NCI-H2227 (cell line): Measurements from ENCODE around the gene PHLPP2.

Experiments
- DNase-seq: peaks from one replicate; lab custom pipeline; 2025; ENCODE audit not compliant: unreplicated experiment; lab: John Stamatoyannopoulos, UW

Gene PHLPP2

DNA sequence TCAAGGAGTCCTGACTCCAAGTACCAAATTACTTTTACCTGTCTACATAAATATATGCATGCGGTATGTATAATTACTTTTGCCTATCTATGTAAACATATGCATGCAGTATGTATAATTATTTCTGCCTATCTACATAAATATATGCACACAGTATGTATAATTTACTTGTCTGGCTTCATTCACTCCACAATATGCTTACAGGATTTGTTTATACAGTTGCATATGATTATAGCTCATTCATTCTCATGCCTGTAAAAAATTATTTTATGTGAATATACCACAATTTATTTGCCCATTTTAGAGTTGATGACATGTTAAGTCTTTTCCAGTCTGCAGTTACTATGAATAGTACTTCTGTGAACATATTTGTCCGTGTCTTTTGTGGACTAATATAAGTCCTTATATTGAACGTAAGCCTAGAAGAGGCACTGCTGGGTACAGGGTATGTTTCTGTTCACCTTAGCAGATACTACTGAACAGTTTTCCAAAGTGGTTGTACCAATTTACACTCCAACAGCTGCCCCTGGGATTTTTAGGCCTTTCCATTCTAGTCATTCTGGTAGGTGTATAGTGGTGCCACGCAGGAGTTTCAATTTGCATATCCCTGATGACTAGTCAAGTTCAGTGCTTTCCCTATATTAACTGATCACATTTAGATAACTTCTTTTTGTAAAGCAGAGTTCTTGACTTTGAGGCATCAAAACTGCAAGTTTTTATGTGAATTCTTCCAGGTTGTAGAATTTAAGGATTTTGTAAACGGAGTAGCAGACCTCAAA lies 51.5 kb downstream of the PHLPP2 start:
- no peak for DNase-seq

- no peak for DNase-seq
Observed at GRCh38 chr16:71672125-71672524, 52.4 kb downstream of the PHLPP2 start.

GRCh38 chr16:71671165-71671564 lies 53.3 kb downstream of the PHLPP2 start:
- DNase-seq: no peak

- no peak for DNase-seq
Observed at GRCh38 chr16:71670537-71670936, 54.0 kb downstream of the PHLPP2 start.

DNA sequence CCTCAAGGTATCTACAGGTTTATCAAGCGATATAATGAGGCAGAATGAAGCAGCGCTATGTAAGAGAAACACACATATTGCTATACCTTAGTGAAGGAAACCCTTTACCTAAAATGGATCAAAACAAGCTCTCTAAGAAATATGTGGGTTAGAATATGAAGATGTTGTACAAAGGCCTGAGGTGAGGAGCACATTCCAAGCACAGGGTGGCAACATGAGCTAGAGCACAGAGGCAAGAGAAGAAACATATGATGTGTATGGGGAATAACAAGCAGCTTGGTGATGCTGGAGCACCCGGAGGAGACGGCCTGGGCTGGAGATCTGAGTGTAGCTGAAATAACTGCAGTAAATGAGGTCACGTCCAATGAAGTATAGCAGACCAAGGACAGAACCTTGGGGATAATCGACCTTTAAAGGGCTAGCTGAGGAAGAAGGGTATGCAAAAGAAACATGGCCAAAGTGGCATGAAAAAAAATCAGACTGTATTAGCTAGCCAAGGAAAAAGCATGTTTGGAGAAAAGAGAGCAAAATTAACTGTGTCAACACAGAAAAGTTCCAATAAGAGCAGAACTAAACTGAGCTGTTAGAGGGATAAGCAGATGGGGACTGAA lies 54.5 kb downstream of the PHLPP2 start:
- no peak for DNase-seq

DNA sequence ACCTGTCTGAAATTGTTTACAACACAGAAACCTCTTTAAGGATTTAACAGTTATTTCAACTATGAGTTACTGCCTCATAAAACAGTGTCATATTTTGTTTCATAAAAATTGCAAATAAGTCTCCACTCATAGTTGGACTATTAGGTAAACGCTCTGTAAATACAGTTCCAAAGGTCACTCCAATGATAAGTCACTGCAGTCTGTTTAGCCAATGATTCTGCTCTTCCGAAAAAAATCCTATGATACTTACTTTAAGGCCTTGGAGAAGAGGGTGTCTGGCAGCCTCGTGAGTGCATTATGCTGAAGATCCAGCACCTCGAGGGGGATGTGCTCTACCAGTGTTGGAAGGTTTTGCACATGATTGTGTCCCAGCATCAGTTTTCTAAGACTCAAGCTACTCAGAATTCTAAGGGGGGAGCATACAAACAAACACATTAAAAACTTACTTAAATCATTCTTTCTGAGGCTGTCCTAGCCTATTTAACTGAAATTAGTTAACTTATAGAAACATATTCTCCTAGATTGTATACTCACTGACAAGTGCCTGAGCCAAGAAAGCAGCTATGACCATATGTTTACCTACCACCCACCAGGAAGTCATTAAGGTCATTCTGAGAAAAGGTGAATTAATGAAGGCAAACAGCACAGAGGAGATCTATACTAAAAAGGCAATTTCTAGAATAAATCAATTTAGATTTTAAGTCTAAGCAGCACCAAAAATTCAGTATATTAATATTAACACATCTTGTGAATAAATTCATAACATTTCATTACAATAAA lies 57.4 kb downstream of the PHLPP2 start:
- no peak for DNase-seq

- no peak for DNase-seq
Observed at GRCh38 chr16:71666264-71666663, 58.2 kb downstream of the PHLPP2 start.

- DNase-seq: no peak
Observed at GRCh38 chr16:71659471-71659870, 65.0 kb downstream of the PHLPP2 start.

- no peak for DNase-seq
Observed at GRCh38 chr16:71658771-71659170, 65.7 kb downstream of the PHLPP2 start.

- no peak for DNase-seq
Observed at GRCh38 chr16:71649704-71650103, 74.8 kb downstream of the PHLPP2 start.

GRCh38 chr16:71648921-71649320 lies 75.6 kb downstream of the PHLPP2 start:
- DNase-seq: no peak

GRCh38 chr16:71648162-71648561 lies 76.3 kb downstream of the PHLPP2 start:
- DNase-seq: no peak

DNA sequence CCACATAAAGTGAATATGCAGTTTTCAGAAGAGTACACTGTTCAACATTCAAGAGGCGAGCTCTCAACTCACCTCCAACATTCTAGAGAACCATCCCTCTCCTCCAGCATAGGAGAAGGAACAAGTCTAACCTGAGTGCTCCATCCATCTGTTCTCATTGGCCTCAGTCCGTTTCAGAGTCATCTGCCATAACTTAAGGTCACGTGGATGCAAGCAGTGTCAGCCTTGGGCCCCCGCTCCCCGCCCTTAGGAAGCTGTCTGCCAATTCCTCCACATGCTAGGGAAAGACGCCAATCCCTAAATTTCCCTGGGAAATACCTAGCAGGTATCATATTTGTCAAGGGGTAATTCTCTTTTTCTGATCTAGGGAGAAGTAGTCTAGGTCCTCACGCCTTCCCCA lies 77.1 kb downstream of the PHLPP2 start:
- DNase-seq: no peak

GRCh38 chr16:71645450-71645849 lies 79.1 kb downstream of the PHLPP2 start:
- DNase-seq: peak; percentile 20

- no peak for DNase-seq
Observed at GRCh38 chr16:71637398-71637797, 87.1 kb downstream of the PHLPP2 start.

DNA sequence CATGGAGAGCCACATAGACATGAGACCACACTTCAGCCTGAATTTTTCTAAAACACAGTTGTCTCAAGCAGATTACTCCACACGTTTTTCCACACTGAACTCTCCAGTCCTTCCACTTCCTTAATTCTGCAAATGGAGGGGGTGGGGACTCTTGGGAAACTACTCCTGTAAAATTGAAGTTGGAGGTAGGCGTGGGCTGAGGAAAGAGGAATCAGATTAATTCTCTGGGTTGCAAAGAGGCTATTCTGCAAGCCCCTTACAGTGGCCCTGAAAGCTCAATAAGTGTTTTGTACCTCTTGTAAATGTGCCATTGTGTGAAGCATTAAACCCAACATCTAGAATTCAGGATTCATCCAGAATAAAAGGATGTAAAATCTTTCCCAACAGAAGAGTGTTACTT lies 88.9 kb downstream of the PHLPP2 start:
- no peak for DNase-seq

- DNase-seq: peak; percentile 29
Observed at GRCh38 chr16:71631776-71632175, 92.7 kb downstream of the PHLPP2 start.

DNA sequence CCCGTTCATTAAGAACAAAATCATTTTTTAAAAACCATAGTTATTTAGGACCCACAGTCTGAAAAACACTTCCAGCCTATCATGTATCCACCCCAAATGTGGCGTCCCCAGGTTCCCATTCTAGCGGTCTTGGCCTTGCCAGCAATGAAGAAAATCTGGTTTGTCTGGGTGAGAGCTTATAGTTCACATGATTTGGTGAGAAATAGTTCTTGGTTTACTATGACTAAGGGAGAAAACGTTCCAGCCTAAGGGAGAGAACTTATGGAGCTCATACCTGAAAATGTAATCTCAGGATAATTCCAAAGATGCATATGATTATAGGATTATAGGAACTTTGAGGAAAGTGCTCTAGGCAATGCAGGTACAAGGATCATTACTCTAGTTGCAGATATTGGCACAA lies 93.7 kb downstream of the PHLPP2 start:
- no peak for DNase-seq

DNA sequence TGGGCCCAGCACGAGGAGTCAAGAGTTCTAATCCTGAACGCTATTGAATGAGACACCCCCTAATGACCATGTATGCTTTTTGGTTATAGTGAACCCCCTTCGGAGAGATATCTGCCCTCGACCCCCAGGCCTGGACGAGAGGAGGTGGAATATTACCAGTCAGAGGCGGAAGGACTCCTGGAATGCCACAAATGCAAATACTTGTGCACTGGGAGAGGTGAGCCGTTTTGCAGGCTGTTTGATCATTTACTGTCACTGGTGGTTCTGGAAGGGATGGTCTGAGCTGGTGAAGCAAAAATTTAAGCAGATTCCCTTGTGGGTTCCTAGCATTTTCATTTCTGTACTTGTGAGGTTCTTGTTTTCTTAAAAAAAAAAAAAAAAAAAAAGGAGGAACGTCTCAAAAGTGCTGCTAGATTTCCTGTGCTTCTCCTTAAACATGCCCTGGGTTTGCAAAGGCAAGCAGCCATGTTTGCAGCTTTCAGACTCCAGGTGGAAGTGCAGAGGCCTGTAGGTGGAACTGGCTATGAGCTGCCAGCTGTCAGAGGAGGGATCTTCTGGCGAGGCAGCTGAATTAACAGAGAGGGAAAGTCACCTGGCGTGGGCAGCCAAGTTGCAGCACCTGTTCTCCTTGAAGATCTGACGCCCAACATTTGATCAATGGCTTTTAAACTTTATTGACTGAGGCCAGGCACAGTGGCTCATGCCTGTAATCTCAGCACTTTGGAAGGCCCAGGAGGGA lies 95.1 kb downstream of the PHLPP2 start:
- DNase-seq: no peak

GRCh38 chr16:71628810-71629209 lies 95.7 kb downstream of the PHLPP2 start:
- no peak for DNase-seq

DNA sequence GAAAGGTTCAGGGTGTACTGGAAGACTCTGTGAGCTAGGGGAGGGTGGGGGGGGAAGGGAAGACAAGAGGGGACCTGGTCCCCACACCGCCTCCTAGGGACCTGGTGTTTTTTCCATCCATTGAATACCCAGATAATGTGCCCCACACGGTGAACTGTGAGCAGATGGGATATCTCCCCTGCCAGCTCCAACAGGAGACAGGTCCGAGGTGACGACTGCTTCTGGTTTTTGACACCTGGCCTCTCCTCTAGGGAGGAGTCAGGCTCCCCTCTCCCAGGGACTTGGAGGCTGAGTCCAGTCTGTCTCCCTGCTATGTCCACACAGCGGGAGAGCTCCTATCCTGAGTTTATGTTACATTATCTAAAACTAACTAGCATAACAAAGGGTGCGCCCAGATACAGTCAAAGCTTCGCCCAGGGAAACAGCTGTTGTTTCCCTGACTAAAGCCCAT lies 96.7 kb downstream of the PHLPP2 start:
- DNase-seq: no peak
